HepG2 (cell line): ENCODE measurements around the gene PARP3. TPM values are rescaled to one million over a fixed set of nuclear protein-coding genes. Genes with fewer than 3 reads are reported as not detected.
A peak's percentile ranks its signal among the peaks of the same experiment; 100 is the strongest.

Experiments used
- ARHGAP35 ChIP-seq: sonication (generic); formaldehyde crosslinking; IDR thresholded peaks from 2 replicates; pipeline ENCODE4 v1.9.0; 2022; ENCODE audit warnings: mild to moderate bottlenecking, inconsistent platforms, moderate library complexity, missing genetic modification reagents, borderline replicate concordance
- CCAR2 ChIP-seq: fragments of 200-400 bp; formaldehyde crosslinking; optimal IDR thresholded peaks from 2 replicates; pipeline ENCODE3; 2018; ENCODE audit warnings: low read depth, mild to moderate bottlenecking, low read length, moderate library complexity
- ISL2 ChIP-seq: sonication (generic); formaldehyde crosslinking; IDR thresholded peaks from 2 replicates; pipeline ENCODE4 v1.5.0; 2020; ENCODE audit warnings: missing genetic modification reagents
- NBN ChIP-seq: fragments of 450-650 bp; conservative IDR thresholded peaks from 2 replicates; pipeline ENCODE4 v1.6.1; 2017
- SAP130 ChIP-seq: IDR thresholded peaks from 2 replicates; pipeline ENCODE4 v1.6.1; 2016; ENCODE audit warnings: low read depth
- U2AF1 ChIP-seq: fragments of 200-400 bp; formaldehyde crosslinking; optimal IDR thresholded peaks from 2 replicates; pipeline ENCODE3; 2017; ENCODE audit warnings: mild to moderate bottlenecking, low read depth, low read length
- ZBTB7B ChIP-seq: sonication (generic); formaldehyde crosslinking; IDR thresholded peaks from 2 replicates; pipeline ENCODE4 v1.4.0; 2020; ENCODE audit warnings: missing genetic modification reagents
- ZNF326 ChIP-seq: sonication (generic); formaldehyde crosslinking; IDR thresholded peaks from 2 replicates; pipeline ENCODE4 v1.4.0; 2020; ENCODE audit warnings: missing genetic modification reagents, borderline replicate concordance
- ZNF33A ChIP-seq: sonication (generic); formaldehyde crosslinking; IDR thresholded peaks from 2 replicates; pipeline ENCODE4 v1.5.1; 2020; ENCODE audit warnings: missing genetic modification reagents, mild to moderate bottlenecking, moderate library complexity, borderline replicate concordance
- ZNF572 ChIP-seq: sonication (generic); formaldehyde crosslinking; IDR thresholded peaks from 2 replicates; pipeline ENCODE4 v1.5.1; 2020; ENCODE audit warnings: mild to moderate bottlenecking, missing genetic modification reagents
- ZNF616 ChIP-seq: sonication (generic); formaldehyde crosslinking; IDR thresholded peaks from 2 replicates; pipeline ENCODE4 v1.5.0; 2020; ENCODE audit warnings: low read depth, mild to moderate bottlenecking, missing genetic modification reagents
- ZNF672 ChIP-seq: sonication (generic); formaldehyde crosslinking; IDR thresholded peaks from 2 replicates; pipeline ENCODE4 v1.8.1; 2022; ENCODE audit warnings: missing genetic modification reagents
- polyA plus RNA-seq, 8 experiments: library from polyadenylated mRNA; depleted of rRNA in 3 of 8; stranded (reverse) in 7 of 8; unstranded in 1 of 8; fragments of >200 nt; fragmentation: Illumina TruSeq in 4 of 8; extraction: Trizol in 4 of 8; gene quantifications; 2 replicates each; pipeline versions ENCODE4 v1.2.1 to v1.2.3, GENCODE V29; 2011 to 2016; ENCODE audit warnings: low read depth in 4 of 8, missing spikeins in 1 of 8, mixed read lengths in 1 of 8; ENCODE audit not compliant: insufficient read depth in 1 of 8
- total RNA-seq, 5 experiments: library from RNA; depleted of rRNA; stranded (reverse); fragments of >200 nt; fragmentation: Illumina TruSeq; extraction: Trizol; gene quantifications; 2 replicates each; pipeline ENCODE4 v1.2.3, GENCODE V29; 2016; ENCODE audit warnings: low read depth in 1 of 5
- TF ChIP-seq, protein P1 (sequence below): sonication (generic); formaldehyde crosslinking; IDR thresholded peaks from 2 replicates; pipeline ENCODE4 v1.5.0; 2020; ENCODE audit warnings: mild to moderate bottlenecking, missing genetic modification reagents
- TF ChIP-seq, protein P2 (sequence below): sonication (generic); formaldehyde crosslinking; IDR thresholded peaks from 2 replicates; pipeline ENCODE4 v1.5.0; 2020; ENCODE audit warnings: mild to moderate bottlenecking, missing genetic modification reagents
- TF ChIP-seq, protein P3 (sequence below): IDR thresholded peaks from 2 replicates; pipeline ENCODE4 v1.6.1; 2012; ENCODE audit warnings: low read depth, low read length, improper control_type of control experiment
- TF ChIP-seq, protein P4 (sequence below): sonication (generic); formaldehyde crosslinking; IDR thresholded peaks from 2 replicates; pipeline ENCODE4 v1.4.0; 2020; ENCODE audit warnings: mild to moderate bottlenecking, low read depth, missing genetic modification reagents
- TF ChIP-seq, protein P5 (sequence below): sonication (generic); formaldehyde crosslinking; IDR thresholded peaks from 2 replicates; pipeline ENCODE4; 2020; ENCODE audit warnings: missing genetic modification reagents, mild to moderate bottlenecking, borderline replicate concordance

PARP3 gene
- total and polyA plus RNA-seq, 2 of the 13 experiments (the other 11 are each of a cell fraction or from before 2014, with no cell fraction given): 11.2 to 21.5 TPM

DNA sequence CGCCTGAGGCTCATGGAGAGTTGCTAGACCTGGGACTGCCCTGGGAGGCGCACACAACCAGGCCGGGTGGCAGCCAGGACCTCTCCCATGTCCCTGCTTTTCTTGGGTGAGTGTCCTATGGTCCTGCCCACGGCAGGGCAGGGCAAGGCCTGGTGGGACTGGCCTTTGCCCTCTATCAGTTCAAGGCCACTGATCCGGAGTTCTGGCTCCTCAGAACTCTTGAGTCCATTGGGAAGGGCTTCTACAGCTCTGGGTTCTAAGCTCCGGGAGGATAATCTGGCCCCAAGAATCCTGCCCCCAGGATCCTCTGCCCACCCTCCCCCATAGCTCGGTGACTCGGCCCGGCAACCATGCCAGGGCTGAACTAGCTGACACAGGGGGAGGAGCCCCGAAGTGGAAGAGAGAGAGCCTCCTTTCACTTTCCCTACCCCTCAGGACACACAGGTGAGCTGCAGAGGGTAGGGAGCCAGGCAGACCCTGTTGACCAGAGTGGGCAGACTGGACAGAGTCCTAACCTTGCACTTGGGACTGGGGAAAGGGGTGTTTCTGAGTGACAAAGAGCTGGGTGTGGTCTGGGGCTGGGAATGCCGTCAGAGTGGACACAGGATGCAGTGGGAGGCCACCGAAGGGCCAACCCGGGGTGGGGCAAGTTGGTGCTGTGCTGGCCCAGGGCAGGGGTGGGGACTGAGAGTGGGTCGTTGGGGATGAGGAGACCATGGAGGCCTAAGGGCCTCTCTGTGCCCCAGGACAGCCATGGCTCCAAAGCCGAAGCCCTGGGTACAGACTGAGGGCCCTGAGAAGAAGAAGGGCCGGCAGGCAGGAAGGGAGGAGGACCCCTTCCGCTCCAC, 664 bp downstream of the PARP3 start (continued):
- TF ChIP-seq, protein P1, sequence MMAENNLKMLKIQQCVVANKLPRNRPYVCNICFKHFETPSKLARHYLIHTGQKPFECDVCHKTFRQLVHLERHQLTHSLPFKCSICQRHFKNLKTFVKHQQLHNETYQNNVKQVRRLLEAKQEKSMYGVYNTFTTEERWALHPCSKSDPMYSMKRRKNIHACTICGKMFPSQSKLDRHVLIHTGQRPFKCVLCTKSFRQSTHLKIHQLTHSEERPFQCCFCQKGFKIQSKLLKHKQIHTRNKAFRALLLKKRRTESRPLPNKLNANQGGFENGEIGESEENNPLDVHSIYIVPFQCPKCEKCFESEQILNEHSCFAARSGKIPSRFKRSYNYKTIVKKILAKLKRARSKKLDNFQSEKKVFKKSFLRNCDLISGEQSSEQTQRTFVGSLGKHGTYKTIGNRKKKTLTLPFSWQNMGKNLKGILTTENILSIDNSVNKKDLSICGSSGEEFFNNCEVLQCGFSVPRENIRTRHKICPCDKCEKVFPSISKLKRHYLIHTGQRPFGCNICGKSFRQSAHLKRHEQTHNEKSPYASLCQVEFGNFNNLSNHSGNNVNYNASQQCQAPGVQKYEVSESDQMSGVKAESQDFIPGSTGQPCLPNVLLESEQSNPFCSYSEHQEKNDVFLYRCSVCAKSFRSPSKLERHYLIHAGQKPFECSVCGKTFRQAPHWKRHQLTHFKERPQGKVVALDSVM (CRISPR knock-in tag): peak; percentile 33; the same call in 1 of the 2 replicates
- TF ChIP-seq ISL2 (CRISPR knock-in tag): no peak
- TF ChIP-seq CCAR2: no peak
- TF ChIP-seq ZNF326 (CRISPR knock-in tag): no peak
- no peak for TF ChIP-seq ZNF572 (CRISPR knock-in tag)
- TF ChIP-seq ZNF616 (CRISPR knock-in tag): peak; percentile 79; the same call in 1 of the 2 replicates
- TF ChIP-seq, protein P2, sequence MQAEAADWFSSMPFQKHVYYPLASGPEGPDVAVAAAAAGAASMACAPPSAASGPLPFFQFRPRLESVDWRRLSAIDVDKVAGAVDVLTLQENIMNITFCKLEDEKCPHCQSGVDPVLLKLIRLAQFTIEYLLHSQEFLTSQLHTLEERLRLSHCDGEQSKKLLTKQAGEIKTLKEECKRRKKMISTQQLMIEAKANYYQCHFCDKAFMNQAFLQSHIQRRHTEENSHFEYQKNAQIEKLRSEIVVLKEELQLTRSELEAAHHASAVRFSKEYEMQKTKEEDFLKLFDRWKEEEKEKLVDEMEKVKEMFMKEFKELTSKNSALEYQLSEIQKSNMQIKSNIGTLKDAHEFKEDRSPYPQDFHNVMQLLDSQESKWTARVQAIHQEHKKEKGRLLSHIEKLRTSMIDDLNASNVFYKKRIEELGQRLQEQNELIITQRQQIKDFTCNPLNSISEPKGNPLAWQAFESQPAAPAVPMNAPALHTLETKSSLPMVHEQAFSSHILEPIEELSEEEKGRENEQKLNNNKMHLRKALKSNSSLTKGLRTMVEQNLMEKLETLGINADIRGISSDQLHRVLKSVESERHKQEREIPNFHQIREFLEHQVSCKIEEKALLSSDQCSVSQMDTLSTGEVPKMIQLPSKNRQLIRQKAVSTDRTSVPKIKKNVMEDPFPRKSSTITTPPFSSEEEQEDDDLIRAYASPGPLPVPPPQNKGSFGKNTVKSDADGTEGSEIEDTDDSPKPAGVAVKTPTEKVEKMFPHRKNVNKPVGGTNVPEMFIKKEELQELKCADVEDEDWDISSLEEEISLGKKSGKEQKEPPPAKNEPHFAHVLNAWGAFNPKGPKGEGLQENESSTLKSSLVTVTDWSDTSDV (CRISPR knock-in tag): no peak
- peak; percentile 65; the same call in 1 of the 2 replicates for TF ChIP-seq SAP130
- no peak for TF ChIP-seq ZNF33A (CRISPR knock-in tag)
- TF ChIP-seq, protein P3, sequence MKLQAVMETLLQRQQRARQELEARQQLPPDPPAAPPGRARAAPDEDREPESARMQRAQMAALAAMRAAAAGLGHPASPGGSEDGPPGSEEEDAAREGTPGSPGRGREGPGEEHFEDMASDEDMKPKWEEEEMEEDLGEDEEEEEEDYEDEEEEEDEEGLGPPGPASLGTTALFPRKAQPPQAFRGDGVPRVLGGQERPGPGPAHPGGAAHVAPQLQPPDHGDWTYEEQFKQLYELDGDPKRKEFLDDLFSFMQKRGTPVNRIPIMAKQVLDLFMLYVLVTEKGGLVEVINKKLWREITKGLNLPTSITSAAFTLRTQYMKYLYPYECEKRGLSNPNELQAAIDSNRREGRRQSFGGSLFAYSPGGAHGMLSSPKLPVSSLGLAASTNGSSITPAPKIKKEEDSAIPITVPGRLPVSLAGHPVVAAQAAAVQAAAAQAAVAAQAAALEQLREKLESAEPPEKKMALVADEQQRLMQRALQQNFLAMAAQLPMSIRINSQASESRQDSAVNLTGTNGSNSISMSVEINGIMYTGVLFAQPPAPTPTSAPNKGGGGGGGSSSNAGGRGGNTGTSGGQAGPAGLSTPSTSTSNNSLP: no peak; the same call in 1 of the 2 replicates
- TF ChIP-seq, protein P4, sequence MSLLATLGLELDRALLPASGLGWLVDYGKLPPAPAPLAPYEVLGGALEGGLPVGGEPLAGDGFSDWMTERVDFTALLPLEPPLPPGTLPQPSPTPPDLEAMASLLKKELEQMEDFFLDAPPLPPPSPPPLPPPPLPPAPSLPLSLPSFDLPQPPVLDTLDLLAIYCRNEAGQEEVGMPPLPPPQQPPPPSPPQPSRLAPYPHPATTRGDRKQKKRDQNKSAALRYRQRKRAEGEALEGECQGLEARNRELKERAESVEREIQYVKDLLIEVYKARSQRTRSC (CRISPR knock-in tag): no peak
- TF ChIP-seq, protein P5, sequence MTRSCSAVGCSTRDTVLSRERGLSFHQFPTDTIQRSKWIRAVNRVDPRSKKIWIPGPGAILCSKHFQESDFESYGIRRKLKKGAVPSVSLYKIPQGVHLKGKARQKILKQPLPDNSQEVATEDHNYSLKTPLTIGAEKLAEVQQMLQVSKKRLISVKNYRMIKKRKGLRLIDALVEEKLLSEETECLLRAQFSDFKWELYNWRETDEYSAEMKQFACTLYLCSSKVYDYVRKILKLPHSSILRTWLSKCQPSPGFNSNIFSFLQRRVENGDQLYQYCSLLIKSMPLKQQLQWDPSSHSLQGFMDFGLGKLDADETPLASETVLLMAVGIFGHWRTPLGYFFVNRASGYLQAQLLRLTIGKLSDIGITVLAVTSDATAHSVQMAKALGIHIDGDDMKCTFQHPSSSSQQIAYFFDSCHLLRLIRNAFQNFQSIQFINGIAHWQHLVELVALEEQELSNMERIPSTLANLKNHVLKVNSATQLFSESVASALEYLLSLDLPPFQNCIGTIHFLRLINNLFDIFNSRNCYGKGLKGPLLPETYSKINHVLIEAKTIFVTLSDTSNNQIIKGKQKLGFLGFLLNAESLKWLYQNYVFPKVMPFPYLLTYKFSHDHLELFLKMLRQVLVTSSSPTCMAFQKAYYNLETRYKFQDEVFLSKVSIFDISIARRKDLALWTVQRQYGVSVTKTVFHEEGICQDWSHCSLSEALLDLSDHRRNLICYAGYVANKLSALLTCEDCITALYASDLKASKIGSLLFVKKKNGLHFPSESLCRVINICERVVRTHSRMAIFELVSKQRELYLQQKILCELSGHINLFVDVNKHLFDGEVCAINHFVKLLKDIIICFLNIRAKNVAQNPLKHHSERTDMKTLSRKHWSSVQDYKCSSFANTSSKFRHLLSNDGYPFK (CRISPR knock-in tag): no peak
- no peak for TF ChIP-seq ZNF672
- TF ChIP-seq ARHGAP35 (CRISPR knock-in tag): 0 out of 2 replicates have a peak, but pooled peaks have one; percentile 6
- TF ChIP-seq NBN: no peak
- TF ChIP-seq ZBTB7B: no peak
- no peak for TF ChIP-seq U2AF1
